ENCODE data around the gene ARL15.
A peak's percentile ranks its signal among the peaks of the same experiment; 100 is the strongest.

ARL15 gene

GRCh38 chr5:53917826-53918225 lies 392.5 kb downstream of the ARL15 start:
- no peak for TF ChIP-seq CTCF (conservative IDR thresholded peaks at IDR 0.05; ENCODE audit: control insufficient read depth, insufficient read depth, low read depth, low read length)
- H3K4me3 ChIP-seq (ENCODE audit: control insufficient read depth, low read depth, low read length): no peak overlapping the region
- DNase-seq (ENCODE audit: low read depth): no peak

GRCh38 chr5:53917095-53917494 lies 393.3 kb downstream of the ARL15 start:
- TF ChIP-seq CTCF (conservative IDR thresholded peaks at IDR 0.05; ENCODE audit: control insufficient read depth, insufficient read depth, low read depth, low read length): peak; percentile 40
- peak; percentile 29 for DNase-seq (ENCODE audit: low read depth)
- H3K4me3 ChIP-seq (ENCODE audit: control insufficient read depth, low read depth, low read length): no peak overlapping the region

GRCh38 chr5:53915120-53915519 lies 395.3 kb downstream of the ARL15 start:
- no peak overlapping the region for H3K4me3 ChIP-seq (ENCODE audit: control insufficient read depth, low read depth, low read length)
- TF ChIP-seq CTCF (conservative IDR thresholded peaks at IDR 0.05; ENCODE audit: control insufficient read depth, insufficient read depth, low read depth, low read length): no peak

GRCh38 chr5:53913941-53914340 lies 396.4 kb downstream of the ARL15 start:
- no peak for TF ChIP-seq CTCF (conservative IDR thresholded peaks at IDR 0.05; ENCODE audit: control insufficient read depth, insufficient read depth, low read depth, low read length)
- H3K4me3 ChIP-seq (ENCODE audit: control insufficient read depth, low read depth, low read length): no peak overlapping the region
- no peak for DNase-seq (ENCODE audit: low read depth)

More at GRCh38 chr5:53915120-53915519, 395.3 kb downstream of the ARL15 start:
- DNase-seq (ENCODE audit: low read depth): no peak

GRCh38 chr5:53908757-53909156 lies 401.6 kb downstream of the ARL15 start:
- no peak for TF ChIP-seq CTCF (conservative IDR thresholded peaks at IDR 0.05; ENCODE audit: control insufficient read depth, insufficient read depth, low read depth, low read length)

GRCh38 chr5:53907827-53908226 lies 402.5 kb downstream of the ARL15 start:
- no peak overlapping the region for H3K4me3 ChIP-seq (ENCODE audit: control insufficient read depth, low read depth, low read length)
- no peak for TF ChIP-seq CTCF (conservative IDR thresholded peaks at IDR 0.05; ENCODE audit: control insufficient read depth, insufficient read depth, low read depth, low read length)

More at GRCh38 chr5:53908757-53909156, 401.6 kb downstream of the ARL15 start:
- no peak overlapping the region for H3K4me3 ChIP-seq (ENCODE audit: control insufficient read depth, low read depth, low read length)
- no peak for DNase-seq (ENCODE audit: low read depth)

GRCh38 chr5:53906736-53907135 lies 403.6 kb downstream of the ARL15 start:
- DNase-seq (ENCODE audit: low read depth): no peak
- TF ChIP-seq CTCF (conservative IDR thresholded peaks at IDR 0.05; ENCODE audit: control insufficient read depth, insufficient read depth, low read depth, low read length): no peak
- no peak overlapping the region for H3K4me3 ChIP-seq (ENCODE audit: control insufficient read depth, low read depth, low read length)

More at GRCh38 chr5:53907827-53908226, 402.5 kb downstream of the ARL15 start:
- DNase-seq (ENCODE audit: low read depth): no peak

Measured in fibroblast of mammary gland (primary cell).